22Rv1 (cell line): ENCODE data around the gene DCAF8L2.
A peak's percentile ranks its signal among the peaks of the same experiment; 100 is the strongest.
"Not testable (repeated sequence)": the region's sequence is repeated elsewhere in the genome, so short reads cannot be mapped to it uniquely, and the experiment has no call there.

Experiments used
- H3K27ac ChIP-seq: fragments of 450-650 bp; 2 replicates; pipeline ENCODE4 v1.5.1; 2017
- CTCF ChIP-seq: fragments of 450-650 bp; IDR thresholded peaks from 2 replicates; pipeline ENCODE4 v1.5.1; 2017; ENCODE audit warnings: mild to moderate bottlenecking
- ZFX ChIP-seq: fragments of 450-650 bp; IDR thresholded peaks from 2 replicates; pipeline ENCODE4 v1.6.1; 2017; ENCODE audit warnings: antibody characterized with exemption, borderline replicate concordance

The DCAF8L2 gene

GRCh38 chrX:27671234-27671633, 81.1 kb downstream of the DCAF8L2 start:
- TF ChIP-seq ZFX = no peak
- no peak for TF ChIP-seq CTCF
- no peak overlapping the region for H3K27ac ChIP-seq

GRCh38 chrX:27674491-27674890, 84.3 kb downstream of the DCAF8L2 start:
- H3K27ac ChIP-seq = no peak overlapping the region
- TF ChIP-seq CTCF = no peak
- no peak for TF ChIP-seq ZFX

GRCh38 chrX:27675493-27675892, 85.3 kb downstream of the DCAF8L2 start:
- no peak overlapping the region for H3K27ac ChIP-seq
- TF ChIP-seq ZFX (no peak), CTCF (no peak)

- TF ChIP-seq ZFX = no peak
- no peak for TF ChIP-seq CTCF
- no peak overlapping the region for H3K27ac ChIP-seq
Measured at GRCh38 chrX:27679281-27679680, 89.1 kb downstream of the DCAF8L2 start.

- TF ChIP-seq CTCF (no peak), ZFX (no peak)
- no peak overlapping the region for H3K27ac ChIP-seq
Measured at GRCh38 chrX:27680726-27681125, 90.6 kb downstream of the DCAF8L2 start.

GRCh38 chrX:27683566-27684208, 93.5 kb downstream of the DCAF8L2 start:
- not testable (repeated sequence) for H3K27ac ChIP-seq
- TF ChIP-seq CTCF = peak; percentile 70

GRCh38 chrX:27694667-27695066, 104.5 kb downstream of the DCAF8L2 start:
- TF ChIP-seq CTCF = no peak
- no peak for TF ChIP-seq ZFX
- H3K27ac ChIP-seq = no peak overlapping the region
